ENCODE data around the gene ASCL3.
"Not testable (repeated sequence)": the region's sequence is repeated elsewhere in the genome, so short reads cannot be mapped to it uniquely, and the experiment has no call there.

Gene ASCL3

GRCh38 chr11:8942518-8943066 is at the start of gene ASCL3:
Gene ASCL3 (minus strand): TSS chr11:8943016. CDS start chr11:8938161, 4,855 bp downstream.
- no peak for DNase-seq

- no peak for DNase-seq
Observed at GRCh38 chr11:8989453-8989852, 46.6 kb upstream of the ASCL3 start.

- no peak for DNase-seq
Observed at GRCh38 chr11:8988329-8989234, 45.8 kb upstream of the ASCL3 start.

GRCh38 chr11:8987446-8987845 is 44.6 kb upstream of the ASCL3 start:
- DNase-seq = no peak

- DNase-seq = not testable (repeated sequence)
Observed at GRCh38 chr11:8986772-8987171, 44.0 kb upstream of the ASCL3 start.

GRCh38 chr11:8985462-8985861 is 42.6 kb upstream of the ASCL3 start:
- no peak for DNase-seq

- no peak for DNase-seq
Observed at GRCh38 chr11:8983552-8983951, 40.7 kb upstream of the ASCL3 start.

GRCh38 chr11:8980485-8980884 is 37.7 kb upstream of the ASCL3 start:
- no peak for DNase-seq

GRCh38 chr11:8979365-8979764 is 36.5 kb upstream of the ASCL3 start:
- not testable (repeated sequence) for DNase-seq

- DNase-seq = no peak
Observed at GRCh38 chr11:8973121-8973520, 30.3 kb upstream of the ASCL3 start.

GRCh38 chr11:8971924-8972316 is 29.1 kb upstream of the ASCL3 start:
- DNase-seq = no peak

GRCh38 chr11:8971196-8971923 is 28.5 kb upstream of the ASCL3 start:
- DNase-seq = no peak

GRCh38 chr11:8967184-8967583 is 24.4 kb upstream of the ASCL3 start:
- no peak for DNase-seq

GRCh38 chr11:8964324-8965320 is 21.8 kb upstream of the ASCL3 start, which contains the start of gene TMEM9B:
Gene TMEM9B (minus strand): TSS chr11:8964442. CDS start chr11:8964313, 129 bp downstream.
- DNase-seq = peak; percentile 24

- DNase-seq = peak; percentile 24
Observed at GRCh38 chr11:8963569-8964323, 20.9 kb upstream of the ASCL3 start.

GRCh38 chr11:8962841-8963240 is 20.0 kb upstream of the ASCL3 start:
- no peak for DNase-seq

- no peak for DNase-seq
Observed at GRCh38 chr11:8961401-8961800, 18.6 kb upstream of the ASCL3 start.

GRCh38 chr11:8959546-8960166 is 16.8 kb upstream of the ASCL3 start:
- peak; percentile 2 for DNase-seq

- DNase-seq = no peak
Observed at GRCh38 chr11:8956860-8957259, 14.0 kb upstream of the ASCL3 start.

GRCh38 chr11:8948886-8949285 is 6.1 kb upstream of the ASCL3 start:
- no peak for DNase-seq

Data from NCI-H2081 treated with DMSO at 0.1 percent for 48 hours (cell line).